Colonic mucosa (tissue), 4 donors: Measurements from ENCODE around the gene SF1. TPM values are rescaled to one million over a fixed set of nuclear protein-coding genes. Genes with fewer than 3 reads are reported as not detected.

Source experiments
- DNase-seq: peaks from one replicate; pipeline ENCODE4 v3.0.0-alpha.2; 2020
- H3K27ac ChIP-seq: fragments of 200-600 bp; one replicate; pipeline ENCODE4 v1.8.0; 2021
- H3K27me3 ChIP-seq: fragments of 200-600 bp; one replicate; pipeline ENCODE4 v1.8.0; 2021
- H3K36me3 ChIP-seq: fragments of 200-600 bp; one replicate; pipeline ENCODE4 v1.8.0; 2021
- H3K4me1 ChIP-seq: fragments of 200-600 bp; one replicate; pipeline ENCODE4 v1.8.0; 2021; ENCODE audit warnings: mild to moderate bottlenecking
- H3K4me3 ChIP-seq: fragments of 200-600 bp; one replicate; pipeline ENCODE4 v1.8.0; 2021
- H3K9ac ChIP-seq, 2 donors: one replicate each; pipeline ENCODE4 v1.7.0; 2013; ENCODE audit warnings: control low read depth in 2 of 2, low read depth in 2 of 2, low read length in 2 of 2
- H3K9me3 ChIP-seq: fragments of 200-600 bp; one replicate; pipeline ENCODE4 v1.8.0; 2021
- CTCF ChIP-seq: fragments of 200-600 bp; IDR thresholded peaks from one replicate; pipeline ENCODE4 v1.8.0; 2022; ENCODE audit warnings: antibody characterized with exemption, mild to moderate bottlenecking
- intact Hi-C: fragments of 100-400 bp; cut with DNase I; formaldehyde crosslinking; loops from one replicate; pipeline ENCODE4 v1.14.1; 2022
- total RNA-seq, 2 donors: library from RNA; stranded (reverse); fragmentation: NEBNext Ultra II Directional in 1 of 2; extraction: Animal tissue kit (Norgen Biotek cat#: 25700) in 1 of 2; gene quantifications; one replicate each; pipeline ENCODE4 v1.2.1, GENCODE V29; 2021
- donor health status: healthy.
- donor health status: DM: no; HTN: no; CAD: no.
- donor health status: DM: no; HTN: no; CAD: no.

SF1 gene
- total RNA-seq, 2 donors from 2014 or later, result 164 to 220 TPM

GRCh38 chr11:64810271-64810890 is 32.0 kb upstream of the SF1 start, which contains the start of gene MEN1:
TSS of gene MEN1 (minus strand) at chr11:64810551. CDS start at chr11:64810109, 442 bp downstream.
- DNase-seq, result peak; percentile 97
- TF ChIP-seq CTCF, result no peak
- Histone ChIP-seq H3K9ac (peak within 1 kb of the TSS; percentile 72 to 77), H3K27me3 (no peaks in the 10 kb centered on the region), H3K4me1 (peaks cover 2% of the 10 kb centered on the region), H3K4me3 (peak within 1 kb of the TSS; percentile 73), H3K9me3 (no peaks in the 10 kb centered on the region), H3K27ac (peak within 1 kb of the TSS; percentile 61), H3K36me3 (no peaks in the 10 kb centered on the region)
- intact Hi-C loops, result no loop called here

GRCh38 chr11:64809781-64810241 is 31.5 kb upstream of the SF1 start:
- H3K9ac ChIP-seq, result peak overlapping the region; percentile 72 to 77
- H3K4me1 ChIP-seq, result peaks cover 2% of the 10 kb centered on the region
- TF ChIP-seq CTCF, result no peak
- H3K36me3 ChIP-seq, result no peaks in the 10 kb centered on the region
- no peaks in the 10 kb centered on the region for H3K9me3 ChIP-seq
- peak overlapping the region; percentile 61 for H3K27ac ChIP-seq
- DNase-seq, result peak; percentile 75
- intact Hi-C loops, result no loop called here
- no peaks in the 10 kb centered on the region for H3K27me3 ChIP-seq
- H3K4me3 ChIP-seq, result peak overlapping the region; percentile 73

GRCh38 chr11:64805481-64805880 is 27.1 kb upstream of the SF1 start:
- no peaks in the 10 kb centered on the region for H3K27me3 ChIP-seq
- peaks cover 18% of the 10 kb centered on the region for H3K4me1 ChIP-seq
- intact Hi-C loops, result no loop called here
- H3K4me3 ChIP-seq, result no peak overlapping the region
- no peaks in the 10 kb centered on the region for H3K9me3 ChIP-seq
- H3K9ac ChIP-seq, result no peak overlapping the region
- DNase-seq, result no peak
- H3K36me3 ChIP-seq, result no peaks in the 10 kb centered on the region
- no peak for TF ChIP-seq CTCF
- H3K27ac ChIP-seq, result no peak overlapping the region

GRCh38 chr11:64804346-64805210 is 26.2 kb upstream of the SF1 start:
- Histone ChIP-seq H3K36me3 (no peaks in the 10 kb centered on the region), H3K4me1 (peaks cover 18% of the 10 kb centered on the region), H3K9me3 (no peaks in the 10 kb centered on the region), H3K27me3 (no peaks in the 10 kb centered on the region), H3K9ac (peak overlapping the region in 1 of 2 donors; percentile 42), H3K27ac (no peak overlapping the region), H3K4me3 (no peak overlapping the region)
- intact Hi-C loops, result no loop called here
- no peak for TF ChIP-seq CTCF
- no peak for DNase-seq

GRCh38 chr11:64803846-64804345 is 25.6 kb upstream of the SF1 start:
- peak overlapping the region; percentile 42 to 52 for H3K9ac ChIP-seq
- intact Hi-C loops, result no loop called here
- H3K9me3 ChIP-seq, result no peaks in the 10 kb centered on the region
- peak overlapping the region; percentile 82 for H3K27ac ChIP-seq
- H3K4me1 ChIP-seq, result peaks cover 15% of the 10 kb centered on the region
- no peaks in the 10 kb centered on the region for H3K36me3 ChIP-seq
- no peak for TF ChIP-seq CTCF
- H3K27me3 ChIP-seq, result no peaks in the 10 kb centered on the region
- DNase-seq, result peak; percentile 41
- H3K4me3 ChIP-seq, result peak overlapping the region; percentile 54
